Measurements from ENCODE around the gene EPB42. TPM values are rescaled to one million over a fixed set of nuclear protein-coding genes. Genes with fewer than 3 reads are reported as not detected.

EPB42 gene
- total RNA-seq, 1 experiment from 2014 or later, result not detected

GRCh38 chr15:43208052-43209002 is 12.5 kb downstream of the EPB42 start:
- ATAC-seq (no peak), DNase-seq (ENCODE audit: low spot score) (no peak)
- no peak for TF ChIP-seq AR (CRISPR knock-in tag; IDR thresholded peaks at IDR 0.05)
- TF ChIP-seq GTF2I (CRISPR knock-in tag; conservative IDR thresholded peaks at IDR 0.05), result no peak
- no peak for TF ChIP-seq PRRX2 (CRISPR knock-in tag; IDR thresholded peaks at IDR 0.05)
- no peak for TF ChIP-seq ATF1 (CRISPR knock-in tag; IDR thresholded peaks at IDR 0.05)
- TF ChIP-seq NFATC4 (CRISPR knock-in tag; IDR thresholded peaks at IDR 0.05), result no peak
- no peak for TF ChIP-seq CTCF (IDR thresholded peaks at IDR 0.05)
- no peak for TF ChIP-seq ATF2 (CRISPR knock-in tag; IDR thresholded peaks at IDR 0.05; ENCODE audit: borderline replicate concordance, low read depth)
- TF ChIP-seq USF2 (CRISPR knock-in tag; IDR thresholded peaks at IDR 0.05), result no peak
- no peak for TF ChIP-seq IRF1 (CRISPR knock-in tag; IDR thresholded peaks at IDR 0.05)
- TF ChIP-seq ZNF232 (CRISPR knock-in tag; IDR thresholded peaks at IDR 0.05), result no peak
- no peak for TF ChIP-seq RORB (CRISPR knock-in tag; IDR thresholded peaks at IDR 0.05)
- no peak for TF ChIP-seq ESRRA (CRISPR knock-in tag; IDR thresholded peaks at IDR 0.05; ENCODE audit: borderline replicate concordance)
- TF ChIP-seq NFE2L1 (CRISPR knock-in tag; IDR thresholded peaks at IDR 0.05), result no peak
- TF ChIP-seq E2F4 (CRISPR knock-in tag; IDR thresholded peaks at IDR 0.05; ENCODE audit: borderline replicate concordance, low read depth), result no peak
- TF ChIP-seq E2F1 (CRISPR knock-in tag; IDR thresholded peaks at IDR 0.05), result no peak
- no peak for TF ChIP-seq ZNF416 (CRISPR knock-in tag; IDR thresholded peaks at IDR 0.05)
- no peak for TF ChIP-seq NR2C2 (CRISPR knock-in tag; IDR thresholded peaks at IDR 0.05)
- Mint-ChIP-seq H3K27ac (no peak overlapping the region), H3K9me3 (no peaks in the 10 kb centered on the region), H3K4me1 (peaks cover 5% of the 10 kb centered on the region), H3K36me3 (no peaks in the 10 kb centered on the region), H3K27me3 (ENCODE audit: low read depth) (no peaks in the 10 kb centered on the region), H3K4me3 (no peak overlapping the region)
- CTCF ChIA-PET, result interaction anchor here (0.5 to 6.4 kb wide), 19 partner anchors 11 to 162 kb away, joined by 3 to 84 read pairs (median 4); partner anchors contain the start of genes CCNDBP1, TGM5, TUBGCP4 and ZSCAN29
- POLR2A ChIA-PET, result no interaction called here
